ENCODE data around the gene PTBP1. TPM values are rescaled to one million over a fixed set of nuclear protein-coding genes. Genes with fewer than 3 reads are reported as not detected.

PTBP1 gene
- total and polyA plus RNA-seq, 2 donors (not counting 1 experiment from before 2014, with no cell fraction given) = 137 to 309 TPM

DNA sequence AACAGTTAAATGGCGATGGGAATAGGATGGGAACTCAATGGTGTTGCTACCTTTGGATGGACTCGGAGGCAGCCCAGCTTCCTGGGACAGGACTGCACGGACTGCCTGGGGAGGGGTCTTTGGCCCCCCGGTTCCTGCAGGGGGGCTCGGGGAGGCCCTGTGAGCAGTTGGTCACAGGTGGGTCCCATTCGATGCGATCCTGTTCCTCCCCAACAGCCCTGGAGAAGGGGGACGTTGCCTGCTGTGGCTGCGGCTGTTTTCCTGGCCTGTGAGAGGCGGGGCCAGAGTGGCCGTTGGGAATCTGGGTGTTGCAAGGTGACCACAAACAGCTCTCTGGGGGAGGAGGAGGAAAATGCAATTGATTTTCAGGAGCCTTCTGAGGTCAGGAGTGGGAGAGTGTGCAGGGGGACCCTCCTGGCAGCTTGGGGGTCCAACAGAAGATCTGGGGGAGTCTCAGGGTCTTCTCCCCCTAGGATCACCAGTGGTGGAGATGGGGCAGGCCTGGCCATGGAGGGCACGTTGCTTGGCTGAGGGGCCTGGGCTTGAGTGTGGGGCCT is 26.4 kb downstream of the PTBP1 start:
- no peaks in the 10 kb centered on the region for H3K9me3 Mint-ChIP-seq (ENCODE audit: insufficient read depth)
- Histone ChIP-seq H3K4me3 (ENCODE audit: control extremely low read depth in 1 of 5, extremely low read depth in 1 of 5, insufficient read depth in 1 of 5, low read depth in 2 of 5, low read length in 4 of 5) (no peak overlapping the region), H3K9ac (ENCODE audit: low read length) (no peak overlapping the region), H3K4me1 (ENCODE audit: control insufficient read depth in 2 of 2, insufficient read depth in 2 of 2, low read length in 2 of 2) (peaks cover 0 to 4% of the 10 kb centered on the region in 2 donors), H3K4me2 (replicated peaks; ENCODE audit: low read depth, low read length, poor library complexity, severe bottlenecking) (no peak overlapping the region), H3K27ac (ENCODE audit: low read length in 2 of 2) (no peak overlapping the region), H2AFZ (ENCODE audit: insufficient read depth, low read depth, low read length, poor library complexity, severe bottlenecking) (no peak overlapping the region), H3K36me3 (replicated peaks in 1 of 2; ENCODE audit: control extremely low read depth in 1 of 2, control insufficient read depth in 1 of 2, extremely low read depth in 1 of 2, insufficient read depth in 2 of 2, low read length in 1 of 2) (no peaks in the 10 kb centered on the region), H3K9me3 (ENCODE audit: control extremely low read depth in 1 of 3, control insufficient read depth in 2 of 3, insufficient read depth in 1 of 3, low read length in 2 of 3) (peaks cover 0 to 2% (median 0%) of the 10 kb centered on the region in 3 donors), H3K79me2 (ENCODE audit: control insufficient read depth, insufficient read depth, low read length) (no peaks in the 10 kb centered on the region), H3K27me3 (replicated peaks in 1 of 4; ENCODE audit: control extremely low read depth in 1 of 4, control insufficient read depth in 3 of 4, insufficient read depth in 4 of 4, low read length in 3 of 4) (peaks cover 0 to 33% (median 8%) of the 10 kb centered on the region in 4 experiments), H4K20me1 (ENCODE audit: control insufficient read depth, insufficient read depth, low read length, poor library complexity, severe bottlenecking) (no peaks in the 10 kb centered on the region)
- peaks cover 7% of the 10 kb centered on the region for H3K27me3 Mint-ChIP-seq
- no peak for TF ChIP-seq EZH2 (IDR thresholded peaks at IDR 0.05; ENCODE audit: borderline replicate concordance, insufficient read depth, low read depth, low read length, poor library complexity, severe bottlenecking)
- TF ChIP-seq, protein P1, sequence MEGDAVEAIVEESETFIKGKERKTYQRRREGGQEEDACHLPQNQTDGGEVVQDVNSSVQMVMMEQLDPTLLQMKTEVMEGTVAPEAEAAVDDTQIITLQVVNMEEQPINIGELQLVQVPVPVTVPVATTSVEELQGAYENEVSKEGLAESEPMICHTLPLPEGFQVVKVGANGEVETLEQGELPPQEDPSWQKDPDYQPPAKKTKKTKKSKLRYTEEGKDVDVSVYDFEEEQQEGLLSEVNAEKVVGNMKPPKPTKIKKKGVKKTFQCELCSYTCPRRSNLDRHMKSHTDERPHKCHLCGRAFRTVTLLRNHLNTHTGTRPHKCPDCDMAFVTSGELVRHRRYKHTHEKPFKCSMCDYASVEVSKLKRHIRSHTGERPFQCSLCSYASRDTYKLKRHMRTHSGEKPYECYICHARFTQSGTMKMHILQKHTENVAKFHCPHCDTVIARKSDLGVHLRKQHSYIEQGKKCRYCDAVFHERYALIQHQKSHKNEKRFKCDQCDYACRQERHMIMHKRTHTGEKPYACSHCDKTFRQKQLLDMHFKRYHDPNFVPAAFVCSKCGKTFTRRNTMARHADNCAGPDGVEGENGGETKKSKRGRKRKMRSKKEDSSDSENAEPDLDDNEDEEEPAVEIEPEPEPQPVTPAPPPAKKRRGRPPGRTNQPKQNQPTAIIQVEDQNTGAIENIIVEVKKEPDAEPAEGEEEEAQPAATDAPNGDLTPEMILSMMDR (IDR thresholded peaks at IDR 0.05) = no peak
- H3K27ac Mint-ChIP-seq = no peak overlapping the region
- DNase-seq (peak; percentile 15), ATAC-seq (ENCODE audit: low read depth) (no peak)
- ChIA-PET CTCF (no interaction called here), POLR2A (no interaction called here)
- WGBS (ENCODE audit: insufficient coverage) = 69% methylated on average over 10 of the region's 12 CpGs
- intact Hi-C loops (cut with micrococcal nuclease) = no loop called here
- H3K4me3 Mint-ChIP-seq = no peak overlapping the region
- H3K4me1 Mint-ChIP-seq = peaks cover 2% of the 10 kb centered on the region

DNA sequence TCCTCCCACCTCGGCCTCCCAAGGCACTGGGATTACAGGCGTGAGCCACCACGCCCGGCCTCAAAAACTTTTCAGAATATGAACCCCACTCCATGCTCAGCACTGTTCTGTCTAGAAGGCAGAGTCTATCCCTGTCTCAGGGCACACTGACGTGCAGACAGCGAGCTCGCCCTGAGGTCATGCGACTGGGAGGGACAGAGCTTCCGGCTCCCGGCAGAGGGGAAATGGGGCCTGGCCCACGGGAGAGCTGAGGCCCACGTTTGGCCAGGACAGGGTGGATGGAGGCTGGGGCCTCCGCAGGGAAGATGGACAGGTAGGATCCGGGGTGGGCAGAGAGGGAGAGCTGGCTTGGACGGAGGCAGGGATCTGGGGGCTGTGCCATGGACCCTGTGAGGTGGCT is 27.6 kb downstream of the PTBP1 start:
- H2AFZ ChIP-seq (ENCODE audit: insufficient read depth, low read depth, low read length, poor library complexity, severe bottlenecking) = no peak overlapping the region
- no peak overlapping the region for H3K4me3 Mint-ChIP-seq
- no peak overlapping the region for H3K9ac ChIP-seq (ENCODE audit: low read length)
- DNase-seq (no peak), ATAC-seq (ENCODE audit: low read depth) (no peak)
- H3K36me3 ChIP-seq (replicated peaks in 1 of 2; ENCODE audit: control extremely low read depth in 1 of 2, control insufficient read depth in 1 of 2, extremely low read depth in 1 of 2, insufficient read depth in 2 of 2, low read length in 1 of 2) = no peaks in the 10 kb centered on the region
- 81% methylated on average over 15 of the region's 15 CpGs for WGBS (ENCODE audit: insufficient coverage)
- no peak overlapping the region for H3K27ac ChIP-seq (ENCODE audit: low read length in 2 of 2)
- H4K20me1 ChIP-seq (ENCODE audit: control insufficient read depth, insufficient read depth, low read length, poor library complexity, severe bottlenecking) = no peaks in the 10 kb centered on the region
- H3K4me1 Mint-ChIP-seq = peaks cover 2% of the 10 kb centered on the region
- H3K4me2 ChIP-seq (replicated peaks; ENCODE audit: low read depth, low read length, poor library complexity, severe bottlenecking) = no peak overlapping the region
- H3K27ac Mint-ChIP-seq = no peak overlapping the region
- ChIA-PET CTCF (no interaction called here), POLR2A (no interaction called here)
- intact Hi-C loops (cut with micrococcal nuclease) = no loop called here
- H3K27me3 ChIP-seq (replicated peaks in 1 of 4; ENCODE audit: control extremely low read depth in 1 of 4, control insufficient read depth in 3 of 4, insufficient read depth in 4 of 4, low read length in 3 of 4) = peaks cover 0 to 33% (median 9%) of the 10 kb centered on the region in 4 experiments
- H3K79me2 ChIP-seq (ENCODE audit: control insufficient read depth, insufficient read depth, low read length) = no peaks in the 10 kb centered on the region
- H3K9me3 Mint-ChIP-seq (ENCODE audit: insufficient read depth) = no peaks in the 10 kb centered on the region
- H3K4me1 ChIP-seq (ENCODE audit: control insufficient read depth in 2 of 2, insufficient read depth in 2 of 2, low read length in 2 of 2) = peaks cover 0 to 4% of the 10 kb centered on the region in 2 donors
- no peak for TF ChIP-seq EZH2 (IDR thresholded peaks at IDR 0.05; ENCODE audit: borderline replicate concordance, insufficient read depth, low read depth, low read length, poor library complexity, severe bottlenecking)
- TF ChIP-seq, protein P1 (IDR thresholded peaks at IDR 0.05) = no peak
- no peak overlapping the region for H3K4me3 ChIP-seq (ENCODE audit: control extremely low read depth in 1 of 5, extremely low read depth in 1 of 5, insufficient read depth in 1 of 5, low read depth in 2 of 5, low read length in 4 of 5)
- peaks cover 0 to 6% (median 0%) of the 10 kb centered on the region in 3 donors for H3K9me3 ChIP-seq (ENCODE audit: control extremely low read depth in 1 of 3, control insufficient read depth in 2 of 3, insufficient read depth in 1 of 3, low read length in 2 of 3)
- peaks cover 7% of the 10 kb centered on the region for H3K27me3 Mint-ChIP-seq

Measured in B cell (primary cell).